Stimulated activated CD4-positive, alpha-beta T cell treated with anti-CD3 and anti-CD28 coated beads, TNF-alpha, amount 100 ng/mL, for 1 hour (primary cell): ENCODE measurements around the gene AP5Z1.

ENCODE experiments used
- DNase-seq, 3 donors: peaks; one replicate each; pipeline ENCODE4 v3.0.0-alpha.2; 2020; ENCODE audit warnings: low read depth in 3 of 3, low spot score in 1 of 3

The AP5Z1 gene

DNA sequence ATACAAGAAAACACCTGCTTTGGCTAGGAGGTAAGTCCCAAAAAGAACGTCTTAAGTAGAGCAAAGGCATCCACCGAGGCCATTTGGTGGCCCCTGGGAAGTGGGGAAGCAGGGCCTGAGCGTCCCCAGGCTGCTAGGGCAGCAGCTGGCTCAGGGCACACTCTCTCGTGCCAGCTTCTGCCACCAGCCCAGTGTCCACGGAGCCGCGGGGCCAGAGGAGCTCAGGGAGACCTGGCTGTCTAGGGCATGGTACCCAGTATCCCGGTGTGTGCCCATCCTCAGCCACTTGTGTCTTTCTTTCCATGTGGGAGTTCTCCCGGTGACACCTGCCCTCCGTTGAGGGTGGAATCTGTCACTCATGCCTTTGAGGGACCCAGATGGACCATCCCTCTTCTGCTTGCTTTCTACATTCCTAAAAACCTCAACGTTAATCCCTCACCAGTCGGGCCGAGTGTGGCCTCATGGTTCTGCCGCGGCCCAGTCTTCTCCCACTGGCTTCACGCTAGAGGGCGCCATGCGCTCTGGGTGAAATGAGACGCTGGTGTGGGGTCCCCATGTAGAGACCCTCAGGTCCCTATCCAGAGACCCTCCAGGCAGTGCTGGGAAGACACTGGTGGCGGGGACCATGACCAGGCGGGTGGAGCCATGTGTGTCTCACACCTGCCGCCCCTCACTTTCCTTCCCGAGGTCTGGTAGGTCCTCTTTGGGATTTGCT is 9.5 kb upstream of the AP5Z1 start:
- DNase-seq = no peak

DNA sequence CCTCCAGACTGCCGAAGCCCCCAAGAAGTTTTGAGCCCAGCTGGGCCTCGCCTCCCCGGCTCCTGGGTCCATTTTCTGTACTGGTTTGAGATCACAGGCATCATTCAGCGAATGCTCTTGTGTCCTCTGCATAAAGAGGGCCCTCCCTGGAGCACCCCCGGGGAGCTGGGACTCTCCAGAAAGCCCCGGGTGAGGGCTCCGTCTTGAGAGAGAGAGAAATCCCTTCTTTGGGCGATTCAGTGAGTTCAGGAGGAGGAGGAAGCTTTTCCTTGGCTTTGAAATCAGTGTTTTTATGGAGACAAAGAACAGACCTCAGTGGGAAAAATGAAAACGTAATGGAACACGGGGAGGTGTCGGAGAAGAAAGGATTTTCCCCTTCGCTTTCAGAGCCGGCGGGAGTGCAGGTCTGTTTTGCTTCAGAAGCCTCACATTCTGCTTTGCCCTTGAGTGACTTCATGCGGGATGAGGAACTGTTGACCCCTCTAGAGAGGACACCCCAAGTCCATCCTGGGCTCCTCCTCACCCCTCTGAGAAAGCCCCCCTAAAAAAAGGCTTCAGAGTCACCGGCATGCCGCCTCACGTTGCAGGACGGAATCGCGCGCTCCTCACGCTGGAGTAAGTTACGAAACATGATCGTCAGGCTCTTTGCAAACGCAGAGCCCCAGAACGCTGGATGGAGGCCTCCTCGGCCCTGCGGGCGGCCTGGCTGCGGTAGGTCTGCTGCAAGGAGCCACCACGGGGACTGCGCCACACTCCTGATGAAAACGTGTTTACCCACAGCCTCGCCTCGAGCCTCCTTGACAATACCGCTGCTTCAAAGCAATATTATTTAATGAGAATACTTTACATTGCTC is 8.5 kb upstream of the AP5Z1 start:
- DNase-seq = no peak

DNA sequence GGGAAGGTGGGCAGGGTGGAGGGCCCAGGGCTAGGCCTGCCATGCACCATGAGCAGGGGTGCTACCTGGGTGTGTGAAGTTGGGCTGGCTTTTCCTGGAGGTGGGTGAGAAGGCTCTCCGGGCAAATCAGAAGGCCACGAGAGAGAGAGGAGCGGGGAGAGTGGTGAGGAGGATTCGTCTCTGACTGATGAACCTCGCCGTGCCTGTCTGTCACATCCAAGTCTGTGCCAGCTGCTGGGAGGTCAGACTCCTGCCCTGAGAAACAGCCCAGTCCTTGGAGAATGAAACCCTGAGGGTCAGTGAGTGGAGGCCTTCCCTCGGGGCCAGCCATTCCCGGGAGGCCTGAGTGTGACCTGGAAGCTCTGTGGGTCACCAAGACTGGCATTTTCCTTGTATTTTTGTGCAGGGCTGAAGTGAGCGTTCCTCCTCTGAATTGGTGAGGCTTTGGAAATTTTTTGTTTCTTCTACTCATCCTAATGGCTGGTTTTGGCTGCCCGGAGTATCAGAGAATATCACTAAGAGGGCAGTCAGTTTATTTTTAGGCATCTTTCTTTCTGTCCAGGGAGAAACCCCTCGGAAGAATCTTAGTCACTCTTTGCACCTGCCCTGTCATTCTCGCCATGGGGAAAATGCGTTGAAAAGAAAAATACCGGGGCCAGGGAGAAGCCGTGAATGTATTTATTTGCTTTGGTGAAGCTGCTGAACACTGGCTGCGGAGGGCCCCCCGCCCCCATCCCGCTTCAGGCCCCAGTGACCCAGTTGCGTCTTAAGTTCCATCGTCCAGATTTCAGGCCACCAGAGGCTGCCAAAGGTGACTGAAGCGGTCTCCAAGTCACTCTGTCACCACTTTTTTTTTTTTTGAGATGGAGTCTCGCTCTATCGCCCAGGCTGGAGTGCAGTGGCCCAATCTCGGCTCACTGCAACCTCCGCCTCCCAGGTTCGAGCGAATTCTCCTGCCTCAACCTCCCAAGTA is 6.5 kb upstream of the AP5Z1 start:
- DNase-seq = no peak

DNA sequence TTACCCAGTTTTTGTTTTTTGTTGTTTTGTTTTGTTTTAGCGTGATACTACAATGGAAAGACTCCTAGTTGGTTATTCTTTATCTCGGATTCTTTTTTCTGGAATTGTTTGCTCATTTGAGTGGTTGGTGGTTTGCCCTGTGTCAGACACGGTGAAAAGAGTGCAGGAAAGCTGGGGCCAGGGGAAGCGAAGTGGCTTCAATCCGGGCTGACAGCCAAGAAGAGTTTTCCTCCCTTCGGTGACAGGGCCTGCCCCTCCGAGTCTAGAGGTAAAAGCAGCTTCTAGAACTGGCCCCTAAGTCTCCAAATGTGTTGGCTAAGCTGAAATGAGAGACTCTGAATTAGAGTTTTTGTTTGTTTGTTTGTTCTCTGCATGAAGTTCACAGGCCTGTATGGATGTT is 5.7 kb upstream of the AP5Z1 start:
- DNase-seq = no peak

DNA sequence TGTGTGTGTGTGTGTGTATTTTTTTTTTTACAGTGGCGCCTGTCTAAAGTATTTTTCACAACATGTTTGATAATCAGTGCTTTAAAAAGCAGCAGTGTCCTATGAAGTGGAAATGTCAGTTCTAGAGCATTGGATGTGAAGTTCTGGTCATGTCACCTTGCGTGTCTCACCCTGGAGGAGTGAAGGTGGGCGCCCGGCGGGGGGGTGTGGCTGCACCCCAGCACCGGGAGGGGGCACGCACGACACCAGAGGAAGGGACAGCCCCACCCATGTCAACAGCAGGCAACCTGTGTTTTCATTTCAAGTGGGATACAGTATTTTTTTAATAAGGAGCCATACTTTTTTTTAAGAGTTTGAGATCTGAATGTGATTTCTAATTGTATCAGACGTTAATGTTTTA is 4.5 kb upstream of the AP5Z1 start:
- no peak for DNase-seq

DNA sequence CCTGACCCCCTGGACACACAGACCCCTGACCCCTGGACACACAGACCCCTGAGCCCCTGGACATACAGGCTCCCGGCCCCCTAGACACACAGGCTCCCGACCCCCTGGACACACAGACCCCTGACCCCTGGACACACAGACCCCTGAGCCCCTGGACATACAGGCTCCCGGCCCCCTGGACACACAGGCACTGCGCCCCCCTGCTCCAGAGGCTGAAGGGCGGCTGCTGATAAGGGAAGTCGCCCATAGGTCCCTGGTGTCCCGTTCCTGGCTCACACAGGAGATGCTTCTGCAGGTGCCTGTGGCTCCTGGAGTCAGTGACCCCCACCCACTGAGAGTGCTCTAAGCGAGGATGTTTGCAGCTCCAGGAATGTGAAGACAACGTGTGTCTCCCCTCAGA is 3.7 kb upstream of the AP5Z1 start:
- no peak for DNase-seq

DNA sequence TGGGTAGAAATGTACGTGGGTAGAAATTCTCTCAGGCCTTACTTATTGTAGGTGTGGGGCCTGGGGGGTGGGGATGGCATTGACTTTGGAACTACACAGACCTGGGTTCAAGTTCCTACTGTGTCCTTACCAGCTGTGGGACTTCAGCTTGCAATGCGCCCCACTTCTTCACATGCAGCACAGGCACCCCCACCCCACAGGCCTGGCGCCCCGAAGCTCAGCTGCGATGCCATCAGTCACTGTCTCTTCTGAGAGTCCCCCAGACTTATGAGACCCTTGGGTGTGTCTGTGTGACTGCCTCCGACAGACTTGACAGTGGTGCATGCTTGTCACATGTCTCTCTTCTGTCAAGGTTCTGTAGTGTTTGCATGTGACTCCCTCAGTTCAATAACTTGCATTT is 3.1 kb upstream of the AP5Z1 start:
- no peak for DNase-seq

DNA sequence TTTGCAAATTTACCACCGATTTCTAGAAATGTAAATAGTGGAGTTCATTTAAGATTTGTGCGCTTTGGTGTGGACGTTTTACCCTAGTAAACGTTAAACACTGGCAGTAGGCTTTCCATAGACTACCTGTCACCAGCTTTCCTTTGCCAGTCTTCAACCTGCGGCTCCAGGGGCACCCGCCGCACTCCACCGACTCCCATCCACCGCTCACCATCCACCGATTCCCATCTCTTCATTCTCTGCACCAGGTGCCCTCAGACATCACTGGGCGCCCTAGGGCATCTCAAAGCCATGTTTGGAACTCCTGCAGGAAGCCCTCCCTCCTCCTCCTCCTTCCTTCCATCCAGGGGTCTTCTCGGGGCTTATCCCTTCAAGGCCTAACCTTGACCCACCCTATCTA is 1.4 kb upstream of the AP5Z1 start:
- DNase-seq = no peak

DNA sequence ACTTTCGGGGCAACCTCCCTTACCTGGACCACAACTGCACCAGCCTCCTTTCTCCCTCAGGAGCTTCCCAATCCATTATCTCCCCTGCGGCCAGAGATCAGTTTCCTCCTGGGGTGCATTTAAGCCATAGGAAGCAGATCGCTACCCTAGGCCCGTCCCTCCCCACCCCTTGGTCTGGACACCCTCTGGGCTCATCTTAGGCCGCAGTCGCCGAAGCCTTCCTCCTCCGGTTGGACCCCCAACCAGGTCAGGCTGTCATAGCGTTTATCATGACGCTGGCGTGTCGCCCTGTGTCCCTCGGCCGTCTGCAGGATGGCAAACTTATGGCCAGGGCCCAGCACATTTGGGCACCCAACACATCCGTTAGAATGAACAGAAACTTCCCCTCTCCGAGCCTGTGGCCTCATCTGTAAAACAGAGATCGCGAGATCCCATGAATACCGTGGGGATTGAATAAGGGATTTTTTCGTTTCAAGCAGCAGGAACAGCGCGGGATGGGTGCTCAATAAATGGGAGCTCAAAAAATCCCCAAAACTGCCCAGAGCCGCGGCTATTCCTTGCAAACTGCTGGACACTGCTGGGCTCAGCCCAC is 669 bp upstream of the AP5Z1 start:
- DNase-seq = no peak

DNA sequence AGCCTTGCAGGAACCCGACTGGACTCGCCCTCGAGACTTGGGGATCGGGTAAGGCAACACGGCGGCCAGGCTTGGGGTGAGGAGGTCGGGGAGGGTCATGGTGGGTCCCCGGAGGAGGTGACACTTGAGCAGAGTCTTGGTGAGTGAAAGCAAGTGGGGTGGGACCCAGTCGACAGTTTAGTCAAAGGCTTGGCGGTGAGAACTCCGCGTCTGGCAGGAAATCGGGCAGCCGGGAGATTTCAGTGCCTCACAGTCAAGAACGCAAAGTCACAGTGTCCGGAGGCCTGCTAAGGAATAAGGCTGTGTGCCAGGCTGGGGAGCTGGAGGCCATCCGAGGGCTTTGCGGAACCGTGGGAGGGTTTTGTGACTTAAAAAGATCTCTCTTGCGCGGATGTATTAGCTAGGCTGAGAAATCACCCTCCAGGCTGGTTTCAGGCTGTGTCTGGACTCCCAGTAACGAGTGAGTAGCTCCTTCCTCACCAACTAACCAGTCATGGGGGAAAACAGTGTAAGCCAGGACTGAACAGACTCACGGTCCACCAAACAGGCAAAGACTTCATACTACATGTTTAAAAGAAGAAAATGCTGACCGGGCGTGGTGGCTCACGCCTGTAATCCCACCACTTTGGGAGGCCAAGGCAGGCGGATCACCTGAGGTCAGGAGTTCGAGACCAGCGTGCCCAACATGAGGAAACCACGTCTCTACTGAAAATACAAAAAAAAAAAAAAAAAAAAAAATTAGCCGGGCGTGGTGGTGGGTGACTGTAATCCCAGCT is 613 bp downstream of the AP5Z1 start:
- DNase-seq = peak in 1 of 3 donors; percentile 26

DNA sequence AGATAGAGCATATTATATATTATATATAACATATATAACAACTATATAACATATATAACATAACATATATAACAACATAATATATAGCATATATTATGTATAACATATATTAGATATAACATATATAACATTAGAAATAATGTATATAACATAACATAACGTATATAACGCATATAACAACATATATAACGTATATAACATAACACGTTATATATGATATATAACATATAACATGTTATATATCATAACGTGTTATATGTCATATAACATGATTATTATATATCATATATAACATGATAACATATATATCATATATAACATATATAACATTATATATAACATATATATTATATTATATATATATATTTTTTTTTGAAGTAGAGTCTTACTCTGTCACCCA is 3.7 kb downstream of the AP5Z1 start:
- no peak for DNase-seq

DNA sequence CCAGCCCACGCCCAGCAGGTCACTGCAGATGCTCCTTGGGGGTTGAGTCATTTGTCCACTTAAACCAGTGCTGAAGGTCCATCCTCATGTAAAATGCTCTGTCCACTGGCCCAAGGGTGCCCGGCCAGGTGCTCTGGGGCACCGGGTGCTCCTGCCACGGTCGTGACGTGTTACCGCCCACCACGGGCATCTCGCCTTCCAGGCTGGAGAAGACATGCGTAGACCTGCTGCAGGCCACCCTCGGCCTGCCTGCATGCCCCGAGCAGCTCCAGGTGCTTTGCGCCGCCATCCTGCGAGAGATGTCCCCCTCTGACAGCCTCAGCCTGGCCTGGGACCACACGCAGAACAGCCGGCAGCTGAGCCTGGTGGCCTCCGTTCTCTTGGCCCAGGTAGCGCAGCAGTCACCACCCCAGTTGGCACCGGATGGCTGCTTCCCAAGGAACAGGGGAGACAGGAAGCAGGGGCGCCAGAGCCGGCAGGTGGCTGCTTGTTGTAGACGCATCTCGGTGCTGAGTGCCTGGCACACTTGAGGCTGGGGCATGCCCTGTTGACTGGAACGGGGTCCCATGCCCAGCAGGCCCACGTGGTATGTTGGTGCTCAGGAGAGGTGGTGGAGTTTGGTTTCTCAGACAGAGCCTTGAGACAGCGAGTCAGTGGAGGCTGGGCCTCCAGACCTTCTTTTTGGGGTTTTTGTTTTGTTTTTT is 6.1 kb downstream of the AP5Z1 start:
- DNase-seq = no peak

DNA sequence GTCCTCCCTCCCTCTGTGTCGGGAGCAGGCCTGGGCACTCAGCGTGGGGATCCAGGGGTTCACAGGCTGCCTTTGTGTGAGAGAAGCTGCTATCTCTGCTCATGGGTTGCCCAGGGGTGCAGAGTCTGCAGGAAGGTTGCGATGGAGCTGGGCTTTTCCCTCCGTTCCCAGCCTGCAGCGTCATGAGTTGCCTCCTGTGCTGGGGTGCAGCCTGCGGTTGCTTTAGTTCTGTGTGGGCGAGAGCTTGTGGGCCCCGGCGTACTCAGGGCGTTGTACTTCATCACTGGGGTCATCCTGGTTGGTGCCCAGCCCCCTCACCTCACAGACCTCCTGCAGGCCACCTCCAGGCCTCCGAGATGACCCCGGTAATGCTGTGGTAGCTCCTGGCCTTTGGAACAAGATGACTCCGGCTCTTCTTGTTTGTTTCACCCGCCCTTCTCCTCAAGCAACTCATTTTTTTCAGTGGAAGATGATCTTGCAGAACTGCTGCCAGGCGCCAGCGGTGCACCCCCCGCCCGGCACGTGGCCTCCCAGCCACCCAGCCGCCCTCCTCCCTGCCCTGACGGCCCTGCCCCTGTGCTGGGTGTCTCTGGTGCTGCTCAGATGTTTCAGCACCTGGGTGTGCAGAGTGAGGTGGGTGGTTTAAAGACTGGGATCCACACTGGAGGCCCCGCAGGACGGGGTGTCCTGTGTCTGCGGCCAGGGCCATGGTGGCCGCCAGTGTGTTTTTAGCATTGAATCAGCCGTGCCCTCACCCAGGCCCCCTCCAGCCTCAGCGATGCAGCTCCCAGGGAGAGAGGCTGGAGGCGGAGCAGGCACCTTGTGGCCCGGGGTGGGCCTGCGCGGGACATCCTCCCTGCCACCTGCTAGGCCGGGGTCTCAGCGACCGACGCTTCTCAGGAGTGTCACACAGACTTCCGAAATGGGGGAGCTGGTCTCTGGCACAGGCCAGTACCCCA is 7.2 kb downstream of the AP5Z1 start:
- DNase-seq = no peak

DNA sequence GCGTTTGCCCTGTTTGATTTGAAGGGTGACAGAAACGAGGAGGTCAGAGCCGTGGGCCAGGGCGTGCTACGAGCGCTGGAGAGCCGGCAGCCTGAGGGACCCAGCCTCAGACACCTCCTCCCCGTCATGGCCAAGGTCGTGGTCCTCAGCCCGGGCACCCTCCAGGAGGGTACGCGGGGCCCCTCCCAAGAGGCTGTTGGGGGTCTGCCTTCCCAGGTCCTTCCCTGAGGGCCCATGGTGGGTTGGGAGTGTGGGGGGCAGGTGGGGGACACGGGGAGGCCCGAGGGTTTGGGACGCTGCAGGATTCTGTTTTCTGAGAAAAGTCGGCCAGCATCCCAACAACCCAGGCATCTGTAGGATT is 7.8 kb downstream of the AP5Z1 start:
- no peak for DNase-seq

DNA sequence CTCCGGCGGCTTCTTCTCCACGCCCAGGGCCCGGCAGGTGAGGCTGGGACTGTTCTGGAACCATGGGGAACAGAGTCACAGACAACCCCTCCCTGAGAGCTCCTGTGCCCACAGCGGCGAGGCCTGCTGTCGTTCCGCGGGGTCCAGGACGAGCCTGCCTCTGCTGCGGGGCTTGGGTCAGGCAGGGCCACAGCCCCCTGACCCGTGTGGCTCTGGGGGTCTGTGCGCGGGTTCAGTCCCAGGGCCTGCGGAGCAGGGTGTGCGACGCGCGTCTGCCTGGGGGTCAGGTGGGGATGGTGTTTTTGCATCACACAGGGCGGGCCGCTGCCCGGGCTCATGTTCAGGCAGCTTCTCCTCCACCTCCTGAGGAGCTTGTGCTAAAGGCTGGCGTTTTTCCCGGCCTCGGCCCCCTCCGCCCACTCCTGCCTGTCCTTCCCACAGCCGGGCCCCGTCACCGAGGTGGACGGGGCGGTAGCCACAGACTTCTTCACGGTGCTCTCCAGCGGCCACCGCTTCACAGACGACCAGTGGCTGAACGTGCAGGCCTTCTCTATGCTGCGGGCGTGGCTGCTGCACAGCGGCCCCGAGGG is 8.4 kb downstream of the AP5Z1 start:
- DNase-seq = no peak

DNA sequence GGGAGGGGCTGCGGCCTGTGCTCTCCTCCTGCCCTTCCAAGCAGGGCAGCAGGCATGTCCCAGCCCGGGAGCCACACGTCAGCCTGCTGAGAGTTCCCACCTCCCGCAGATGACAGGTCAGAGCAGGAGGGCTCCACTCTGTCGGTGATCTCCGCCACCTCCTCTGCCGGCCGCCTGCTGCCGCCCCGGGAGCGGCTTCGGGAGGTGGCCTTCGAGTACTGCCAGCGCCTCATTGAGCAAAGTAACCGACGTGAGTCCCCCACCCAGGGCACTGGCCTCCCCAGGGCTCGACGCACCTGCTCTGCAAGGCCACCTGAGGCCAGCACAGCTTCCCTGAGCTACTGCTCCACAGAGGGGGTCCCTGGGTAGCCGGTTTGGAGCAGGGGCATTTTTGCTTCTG is 9.4 kb downstream of the AP5Z1 start:
- DNase-seq = no peak

DNA sequence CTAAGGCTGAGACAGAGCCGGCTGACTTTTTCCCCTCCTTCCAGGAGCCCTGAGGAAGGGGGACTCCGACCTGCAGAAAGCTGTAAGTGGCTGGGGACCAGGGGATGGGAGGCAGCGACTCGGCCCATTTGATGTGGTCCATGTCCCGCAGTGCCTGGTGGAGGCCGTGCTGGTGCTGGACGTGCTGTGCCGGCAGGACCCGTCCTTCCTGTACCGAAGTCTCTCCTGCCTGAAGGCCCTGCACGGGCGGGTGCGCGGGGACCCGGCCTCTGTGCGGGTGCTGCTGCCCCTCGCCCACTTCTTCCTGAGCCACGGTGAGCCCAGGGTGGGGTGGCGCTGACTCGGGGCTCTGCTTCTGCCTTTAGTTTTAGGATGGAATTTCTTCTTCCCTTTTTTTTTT is 9.9 kb downstream of the AP5Z1 start:
- no peak for DNase-seq

DNA sequence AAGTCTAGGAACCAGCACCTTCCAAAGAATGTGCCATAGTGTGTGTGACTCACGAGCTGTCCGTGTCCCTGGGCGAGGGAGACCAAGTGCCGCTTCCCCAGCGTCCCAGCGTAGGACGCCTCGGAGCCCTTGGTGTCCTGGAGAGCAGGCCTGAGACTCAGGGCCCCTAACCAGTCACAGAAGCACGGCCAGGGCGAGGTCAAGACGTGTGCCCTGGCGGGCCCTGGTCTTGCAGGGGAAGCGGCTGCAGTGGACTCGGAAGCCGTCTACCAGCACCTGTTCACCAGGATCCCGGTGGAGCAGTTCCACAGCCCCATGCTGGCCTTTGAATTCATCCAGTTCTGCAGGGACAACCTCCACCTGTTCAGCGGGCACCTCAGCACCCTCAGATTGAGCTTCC is 10.6 kb downstream of the AP5Z1 start:
- no peak for DNase-seq
